Measurements from ENCODE around the gene DPY30. TPM values are rescaled to one million over a fixed set of nuclear protein-coding genes. Genes with fewer than 3 reads are reported as not detected.
A peak's percentile ranks its signal among the peaks of the same experiment; 100 is the strongest.

The DPY30 gene
- total RNA-seq, 2 donors from 2014 or later = 22.0 to 27.0 TPM

DNA sequence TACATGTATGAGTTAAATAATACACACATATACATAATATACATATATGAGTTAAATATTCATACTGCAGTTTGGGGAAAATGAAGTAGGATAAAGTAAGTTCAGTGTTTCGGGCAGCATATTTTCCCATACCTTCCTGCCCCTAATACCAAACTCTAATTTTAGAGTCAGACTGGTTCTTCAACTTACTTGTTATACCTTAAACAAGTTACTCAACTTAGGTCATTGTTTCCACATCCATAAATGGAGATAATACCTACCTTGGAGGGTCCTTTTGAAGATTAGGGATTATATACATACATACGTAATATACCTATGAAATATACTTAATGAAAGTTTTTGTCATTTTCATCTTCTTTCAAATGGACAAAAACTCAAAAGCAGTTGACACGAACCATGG is 37.2 kb downstream of the DPY30 start:
- Mint-ChIP-seq H3K36me3 (ENCODE audit: low read depth) (peaks cover 2% of the 10 kb centered on the region), H3K27ac (no peak overlapping the region), H3K27me3 (no peaks in the 10 kb centered on the region), H3K4me1 (peaks cover 52% of the 10 kb centered on the region), H3K4me3 (no peak overlapping the region)
- DNase-seq = no peak
- no peaks in the 10 kb centered on the region for H3K9me3 ChIP-seq (ENCODE audit: control insufficient read depth, low read length, poor library complexity, severe bottlenecking)
- ATAC-seq = no peak

DNA sequence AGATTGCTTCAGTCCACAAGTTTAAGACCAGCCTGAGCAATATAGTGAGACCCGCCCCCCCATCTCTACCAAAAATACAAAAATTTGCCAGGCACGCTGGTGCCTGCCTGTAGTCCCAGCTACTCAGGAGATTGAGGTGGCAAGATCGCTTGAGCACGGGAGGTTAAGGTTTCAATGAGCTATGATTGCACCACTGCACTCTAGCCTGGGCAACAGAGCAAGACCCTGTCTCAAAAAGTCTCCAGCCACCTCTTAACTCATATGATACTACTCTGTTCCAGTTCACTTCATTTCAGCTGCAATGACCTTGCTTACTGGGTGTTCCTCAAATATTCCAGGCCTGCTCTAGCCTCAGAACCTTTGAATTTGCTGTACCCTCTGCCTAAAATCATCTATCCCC is 40.2 kb downstream of the DPY30 start:
- Mint-ChIP-seq H3K36me3 (ENCODE audit: low read depth) (no peaks in the 10 kb centered on the region), H3K27ac (peak overlapping the region; percentile 19), H3K4me3 (no peak overlapping the region), H3K4me1 (peaks cover 43% of the 10 kb centered on the region), H3K27me3 (no peaks in the 10 kb centered on the region)
- no peak for ATAC-seq
- DNase-seq = no peak
- no peaks in the 10 kb centered on the region for H3K9me3 ChIP-seq (ENCODE audit: control insufficient read depth, low read length, poor library complexity, severe bottlenecking)

DNA sequence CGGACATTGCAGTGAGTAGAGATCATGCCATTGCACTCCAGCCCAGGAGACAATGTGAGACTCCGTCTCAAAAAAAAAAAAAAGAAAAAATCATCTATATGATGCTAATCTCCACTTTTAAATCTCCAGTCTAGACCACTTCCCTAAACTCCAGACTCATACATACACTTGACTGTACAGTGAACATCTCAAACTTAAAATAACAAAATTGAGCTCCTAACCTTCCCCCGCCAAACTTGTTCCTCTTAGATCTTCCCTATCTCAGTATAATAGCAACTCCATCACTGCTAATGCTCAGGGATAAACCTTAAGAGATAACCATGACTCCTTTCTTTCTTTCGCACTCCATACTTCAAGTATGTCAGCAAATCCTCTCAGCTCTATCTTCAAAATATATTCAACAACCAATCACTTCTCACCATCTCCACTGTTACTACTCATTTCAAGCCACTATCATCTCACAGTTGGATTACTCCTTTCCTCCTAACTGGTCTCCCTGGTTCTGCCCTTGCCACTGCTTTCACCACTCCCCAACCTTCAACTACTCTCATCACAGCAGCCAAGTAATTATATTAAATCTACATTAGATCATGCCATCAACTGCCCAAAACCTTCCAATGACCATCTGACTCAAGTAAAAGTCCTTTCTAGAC is 40.7 kb downstream of the DPY30 start:
- H3K36me3 Mint-ChIP-seq (ENCODE audit: low read depth) = no peaks in the 10 kb centered on the region
- H3K9me3 ChIP-seq (ENCODE audit: control insufficient read depth, low read length, poor library complexity, severe bottlenecking) = no peaks in the 10 kb centered on the region
- peak overlapping the region; percentile 5 for H3K27ac Mint-ChIP-seq
- no peak for DNase-seq
- H3K27me3 Mint-ChIP-seq = no peaks in the 10 kb centered on the region
- no peak for ATAC-seq
- H3K4me3 Mint-ChIP-seq = no peak overlapping the region
- peaks cover 40% of the 10 kb centered on the region for H3K4me1 Mint-ChIP-seq

DNA sequence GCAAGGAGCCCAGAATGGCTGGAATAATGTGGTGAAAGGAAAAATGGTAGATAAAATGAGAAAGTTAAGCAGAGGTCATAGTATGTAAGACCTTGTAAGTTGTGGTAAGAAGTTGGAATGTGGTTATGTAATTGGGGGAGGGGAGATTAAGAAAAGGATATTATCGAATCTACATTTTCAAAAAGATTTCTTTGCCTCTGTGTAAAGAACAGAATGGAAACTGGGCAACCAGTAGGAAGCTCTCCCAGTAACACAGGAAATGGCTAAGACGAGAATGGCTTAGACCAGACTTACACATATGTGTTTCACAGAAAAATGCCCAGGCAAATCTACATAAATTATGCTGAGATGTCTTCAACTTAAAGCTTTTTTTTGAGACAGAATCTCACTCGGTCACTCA is 42.0 kb downstream of the DPY30 start:
- peaks cover 42% of the 10 kb centered on the region for H3K4me1 Mint-ChIP-seq

DNA sequence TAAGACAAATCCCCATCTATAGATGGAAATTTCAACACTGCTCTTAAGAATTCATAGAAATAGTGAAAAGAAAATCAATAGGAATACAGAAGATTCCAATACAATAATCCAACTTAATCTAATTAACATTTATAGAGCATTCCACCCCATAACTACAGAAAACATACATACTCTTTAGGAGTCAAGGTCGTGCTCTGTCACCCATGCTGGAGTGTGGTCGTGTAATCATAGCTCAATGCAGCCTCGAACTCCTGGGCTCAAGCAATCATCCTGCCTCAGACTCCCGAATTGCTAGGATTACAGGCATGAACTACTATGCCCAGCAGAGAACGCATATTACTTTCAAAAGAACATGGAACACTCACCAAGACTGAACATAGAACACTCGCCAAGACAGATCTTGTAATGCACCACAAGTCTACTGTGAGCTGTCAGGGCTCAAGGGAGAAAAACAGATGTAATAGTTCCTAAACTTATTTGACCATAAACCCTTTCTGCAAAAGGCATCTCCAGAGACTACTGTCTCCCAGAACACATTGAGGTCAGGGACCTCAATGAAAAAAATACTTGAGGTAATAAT is 42.9 kb downstream of the DPY30 start:
- Mint-ChIP-seq H3K36me3 (ENCODE audit: low read depth) (no peaks in the 10 kb centered on the region), H3K4me3 (no peak overlapping the region), H3K4me1 (peaks cover 46% of the 10 kb centered on the region), H3K27me3 (no peaks in the 10 kb centered on the region), H3K27ac (peak overlapping the region; percentile 41)
- no peaks in the 10 kb centered on the region for H3K9me3 ChIP-seq (ENCODE audit: control insufficient read depth, low read length, poor library complexity, severe bottlenecking)
- DNase-seq = no peak
- no peak for ATAC-seq

More for the DNA sequence above, 42.0 kb downstream of the DPY30 start:
- DNase-seq (no peak), ATAC-seq (no peak)
- Mint-ChIP-seq H3K27me3 (no peaks in the 10 kb centered on the region), H3K4me3 (peak overlapping the region; percentile 15), H3K27ac (peak overlapping the region; percentile 41), H3K36me3 (ENCODE audit: low read depth) (no peaks in the 10 kb centered on the region)
- H3K9me3 ChIP-seq (ENCODE audit: control insufficient read depth, low read length, poor library complexity, severe bottlenecking) = no peaks in the 10 kb centered on the region

DNA sequence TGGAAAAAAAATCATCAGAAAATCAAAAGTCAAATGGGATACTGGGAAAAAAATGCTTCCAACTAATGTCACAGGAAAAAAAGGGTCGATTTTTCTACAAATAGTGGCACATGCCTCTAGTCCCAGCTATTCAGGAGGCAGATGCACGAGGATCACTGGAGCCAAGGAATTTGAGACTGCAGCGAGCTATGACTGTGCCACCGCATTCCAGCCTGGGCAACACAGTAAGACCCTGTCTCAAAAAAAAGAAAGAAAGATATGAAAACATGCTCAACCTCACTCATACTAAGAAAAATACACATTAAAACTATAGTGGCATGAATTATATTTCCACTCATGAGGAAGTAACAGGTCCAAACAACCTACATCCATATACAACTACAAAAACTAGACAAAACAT is 46.7 kb downstream of the DPY30 start:
- Mint-ChIP-seq H3K4me3 (no peak overlapping the region), H3K4me1 (peaks cover 35% of the 10 kb centered on the region), H3K36me3 (ENCODE audit: low read depth) (no peaks in the 10 kb centered on the region), H3K27ac (no peak overlapping the region), H3K27me3 (no peaks in the 10 kb centered on the region)
- DNase-seq = no peak
- no peaks in the 10 kb centered on the region for H3K9me3 ChIP-seq (ENCODE audit: control insufficient read depth, low read length, poor library complexity, severe bottlenecking)
- ATAC-seq = no peak

DNA sequence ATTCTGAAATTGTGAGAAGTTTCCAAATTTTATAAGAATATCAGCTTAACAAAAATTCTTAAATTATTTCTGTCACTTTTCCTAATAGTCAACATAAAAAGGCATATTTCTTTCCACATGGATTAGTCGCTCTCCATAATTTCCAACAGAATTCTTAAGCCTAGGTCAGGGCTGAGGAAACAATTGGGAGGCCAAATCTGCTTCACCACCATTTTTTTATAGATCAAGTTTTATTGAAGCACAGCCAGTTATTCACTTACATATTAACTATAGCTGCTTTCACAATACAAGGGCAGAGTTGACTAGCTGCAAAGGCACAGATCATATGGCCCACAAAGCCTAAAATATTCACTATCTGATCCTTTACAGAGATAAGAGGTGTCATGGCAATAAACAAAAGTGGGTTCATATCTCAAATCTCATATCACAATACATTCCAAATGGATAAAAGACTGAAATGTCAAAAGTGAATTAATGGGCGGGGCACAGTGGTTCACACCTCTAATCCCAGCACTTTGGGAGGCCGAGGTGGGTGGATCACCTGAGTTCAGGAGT is 47.5 kb downstream of the DPY30 start:
- Mint-ChIP-seq H3K27ac (no peak overlapping the region), H3K27me3 (no peaks in the 10 kb centered on the region), H3K36me3 (ENCODE audit: low read depth) (no peaks in the 10 kb centered on the region), H3K4me1 (peaks cover 31% of the 10 kb centered on the region), H3K4me3 (no peak overlapping the region)
- no peaks in the 10 kb centered on the region for H3K9me3 ChIP-seq (ENCODE audit: control insufficient read depth, low read length, poor library complexity, severe bottlenecking)
- DNase-seq (no peak), ATAC-seq (no peak)

DNA sequence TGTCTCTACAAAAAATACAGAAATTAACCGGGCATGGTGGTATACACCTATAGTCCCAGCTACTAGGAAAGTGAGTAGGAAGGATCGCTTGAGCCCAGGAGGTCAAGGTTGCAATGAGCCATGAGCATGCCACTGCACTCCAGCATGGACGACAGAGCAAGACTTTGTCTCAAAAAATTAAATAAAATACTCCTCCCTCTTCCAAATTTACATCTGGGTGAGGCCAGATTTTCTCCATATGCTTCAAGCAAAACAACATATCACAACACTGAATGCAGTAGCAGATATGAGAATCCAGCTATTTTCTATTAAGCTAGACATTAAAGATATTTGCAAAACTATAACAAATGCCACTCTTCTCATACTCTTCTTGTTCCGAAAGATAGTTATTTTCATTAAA is 49.7 kb downstream of the DPY30 start:
- no peaks in the 10 kb centered on the region for H3K9me3 ChIP-seq (ENCODE audit: control insufficient read depth, low read length, poor library complexity, severe bottlenecking)
- Mint-ChIP-seq H3K4me3 (no peak overlapping the region), H3K27me3 (no peaks in the 10 kb centered on the region), H3K36me3 (ENCODE audit: low read depth) (no peaks in the 10 kb centered on the region), H3K27ac (no peak overlapping the region), H3K4me1 (peaks cover 24% of the 10 kb centered on the region)
- DNase-seq = no peak
- ATAC-seq = no peak

DNA sequence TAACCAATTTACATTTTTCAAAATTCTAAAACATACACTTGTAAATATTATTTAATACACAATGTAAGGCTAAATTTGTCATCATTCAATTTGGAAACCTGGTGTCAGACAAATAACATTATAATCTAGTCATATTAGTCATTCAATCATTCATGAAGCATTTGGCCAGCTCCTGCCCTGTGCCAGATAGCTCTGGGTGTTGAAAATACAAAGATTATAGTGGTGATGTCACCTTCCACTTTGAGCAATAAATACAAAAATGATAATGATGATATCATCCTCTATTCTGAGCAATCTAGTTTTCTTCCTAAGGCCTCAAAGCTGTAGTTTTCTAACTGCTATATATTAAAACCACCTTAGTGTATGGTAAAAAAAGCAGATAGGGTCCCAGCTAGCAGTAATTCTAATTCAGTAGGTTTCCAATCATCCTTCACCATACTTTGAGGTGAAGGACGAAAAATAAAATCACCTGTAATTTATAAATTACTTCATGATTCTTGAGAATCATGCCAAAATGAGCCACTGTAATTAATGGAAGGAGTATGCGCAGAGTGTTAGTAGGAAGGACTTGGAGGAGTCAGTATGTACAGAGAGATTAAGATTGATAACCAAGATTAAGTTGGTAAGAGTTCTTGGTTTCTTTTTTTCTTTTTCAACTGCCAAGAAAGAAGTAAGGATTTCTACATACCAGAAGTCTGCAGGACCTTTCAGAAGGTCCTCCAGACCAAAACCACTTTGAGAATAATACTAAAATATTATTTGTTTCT is 52.0 kb downstream of the DPY30 start:
- ATAC-seq (no peak), DNase-seq (no peak)
- H3K27me3 Mint-ChIP-seq = no peaks in the 10 kb centered on the region
- H3K27ac Mint-ChIP-seq = peak overlapping the region; percentile 47
- H3K4me3 Mint-ChIP-seq = peak overlapping the region; percentile 39
- no peaks in the 10 kb centered on the region for H3K9me3 ChIP-seq (ENCODE audit: control insufficient read depth, low read length, poor library complexity, severe bottlenecking)
- H3K36me3 Mint-ChIP-seq (ENCODE audit: low read depth) = peaks cover 2% of the 10 kb centered on the region
- peaks cover 22% of the 10 kb centered on the region for H3K4me1 Mint-ChIP-seq

DNA sequence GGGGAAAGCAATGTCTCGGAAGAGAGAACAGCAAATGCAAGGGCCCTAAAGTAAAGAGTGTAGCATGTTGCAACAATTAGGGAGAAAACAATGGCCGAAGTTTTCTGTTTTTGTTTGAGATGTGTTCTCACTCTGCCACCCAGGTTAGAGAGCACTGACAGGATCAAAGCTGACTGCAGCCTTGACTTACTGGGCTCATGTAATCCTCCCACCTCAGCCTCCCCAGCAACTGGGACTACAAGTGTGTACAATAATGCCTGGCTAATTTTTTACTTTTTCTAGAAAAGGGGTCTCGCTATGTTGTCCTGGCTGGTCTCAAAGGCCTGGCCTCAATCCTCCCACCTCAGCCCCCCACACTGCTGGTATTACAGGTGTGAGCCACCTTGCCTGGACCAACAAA is 52.7 kb downstream of the DPY30 start:
- H3K36me3 Mint-ChIP-seq (ENCODE audit: low read depth) = peaks cover 2% of the 10 kb centered on the region
- DNase-seq (no peak), ATAC-seq (no peak)
- peak overlapping the region; percentile 41 for H3K27ac Mint-ChIP-seq
- no peaks in the 10 kb centered on the region for H3K27me3 Mint-ChIP-seq
- H3K9me3 ChIP-seq (ENCODE audit: control insufficient read depth, low read length, poor library complexity, severe bottlenecking) = no peaks in the 10 kb centered on the region
- peaks cover 18% of the 10 kb centered on the region for H3K4me1 Mint-ChIP-seq
- H3K4me3 Mint-ChIP-seq = no peak overlapping the region

DNA sequence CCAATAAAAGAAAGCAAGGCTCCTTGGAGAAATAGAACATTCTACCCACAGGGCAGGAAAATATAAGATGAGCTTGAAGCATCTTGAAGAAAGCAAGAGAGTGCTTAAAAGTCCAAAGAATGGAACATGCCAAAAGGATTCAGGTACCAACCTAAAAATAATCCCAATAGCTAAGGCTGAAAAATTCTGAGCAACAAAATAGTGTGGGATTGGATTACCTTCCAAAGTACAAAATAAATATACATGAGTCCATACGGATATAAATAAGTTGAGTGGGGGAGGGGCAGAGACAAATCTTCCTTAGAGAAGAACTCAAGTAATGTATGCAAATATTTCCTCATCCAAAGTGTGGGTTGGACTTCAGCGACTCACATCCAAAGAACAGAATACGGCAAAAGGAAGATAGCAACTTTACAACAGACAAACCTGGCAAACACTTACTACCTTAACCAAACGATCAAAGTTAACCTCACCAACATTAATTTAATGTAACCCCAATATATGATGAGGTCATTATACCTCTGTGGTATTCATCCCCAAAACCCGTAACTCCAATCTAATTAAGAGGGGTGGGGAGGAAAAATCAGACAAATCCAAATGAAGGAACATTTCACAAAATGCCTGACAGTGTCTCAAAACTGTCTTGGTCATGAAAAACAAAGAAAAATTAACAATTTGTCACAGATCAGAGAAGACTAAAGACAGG is 55.7 kb downstream of the DPY30 start:
- no peaks in the 10 kb centered on the region for H3K9me3 ChIP-seq (ENCODE audit: control insufficient read depth, low read length, poor library complexity, severe bottlenecking)
- H3K27me3 Mint-ChIP-seq = no peaks in the 10 kb centered on the region
- no peak overlapping the region for H3K27ac Mint-ChIP-seq
- H3K4me1 Mint-ChIP-seq = peaks cover 27% of the 10 kb centered on the region
- DNase-seq = no peak
- no peak overlapping the region for H3K4me3 Mint-ChIP-seq
- peaks cover 2% of the 10 kb centered on the region for H3K36me3 Mint-ChIP-seq (ENCODE audit: low read depth)
- ATAC-seq = no peak

DNA sequence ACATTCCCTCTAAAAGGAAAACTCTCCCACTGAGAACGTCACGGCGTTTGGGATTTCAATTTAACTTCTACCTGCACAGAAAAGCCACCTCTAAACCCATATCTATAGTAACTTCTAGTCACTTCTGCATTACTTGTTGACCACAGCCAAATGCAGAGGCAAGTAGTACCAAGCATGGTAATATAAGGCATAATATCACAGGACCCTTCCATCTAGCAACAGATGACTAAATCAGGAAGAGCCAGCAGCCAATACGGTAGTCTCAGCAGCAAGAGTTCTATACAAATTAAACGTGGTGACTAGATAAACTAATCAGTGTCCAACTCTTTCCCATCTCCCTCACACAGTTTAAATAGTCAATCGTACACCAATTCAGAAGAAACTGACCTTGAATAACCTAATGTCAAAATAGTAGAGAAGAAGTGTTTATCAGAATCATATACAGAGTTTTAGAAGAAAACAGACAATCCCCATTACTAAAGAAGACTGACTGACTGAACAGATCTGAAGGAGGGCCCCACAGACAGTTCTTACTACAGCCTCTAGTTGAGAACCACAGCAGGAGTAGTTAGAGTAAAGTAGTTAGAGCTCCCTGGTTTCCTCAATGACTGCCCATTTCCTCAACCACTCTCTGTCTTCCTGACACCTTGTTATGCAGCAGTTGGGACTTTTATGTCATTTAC is 58.8 kb downstream of the DPY30 start:
- no peaks in the 10 kb centered on the region for H3K9me3 ChIP-seq (ENCODE audit: control insufficient read depth, low read length, poor library complexity, severe bottlenecking)
- Mint-ChIP-seq H3K27ac (peak overlapping the region; percentile 88), H3K36me3 (ENCODE audit: low read depth) (peaks cover 2% of the 10 kb centered on the region), H3K27me3 (no peaks in the 10 kb centered on the region), H3K4me1 (peaks cover 24% of the 10 kb centered on the region), H3K4me3 (no peak overlapping the region)
- ATAC-seq (peak; percentile 90), DNase-seq (no peak)

All from T-helper 17 cell (primary cell).